ENCODE results near the gene CNPY3.
"Not testable (repeated sequence)": the region's sequence is repeated elsewhere in the genome, so short reads cannot be mapped to it uniquely, and the experiment has no call there.

CNPY3 gene

GRCh38 chr6:42928986-42929820 is at the start of gene CNPY3:
Gene CNPY3, plus strand, starts transcription at chr6:42929480. Its CDS starts 91 bp downstream, at chr6:42929571.
- DNase-seq: peak; percentile 95

DNA sequence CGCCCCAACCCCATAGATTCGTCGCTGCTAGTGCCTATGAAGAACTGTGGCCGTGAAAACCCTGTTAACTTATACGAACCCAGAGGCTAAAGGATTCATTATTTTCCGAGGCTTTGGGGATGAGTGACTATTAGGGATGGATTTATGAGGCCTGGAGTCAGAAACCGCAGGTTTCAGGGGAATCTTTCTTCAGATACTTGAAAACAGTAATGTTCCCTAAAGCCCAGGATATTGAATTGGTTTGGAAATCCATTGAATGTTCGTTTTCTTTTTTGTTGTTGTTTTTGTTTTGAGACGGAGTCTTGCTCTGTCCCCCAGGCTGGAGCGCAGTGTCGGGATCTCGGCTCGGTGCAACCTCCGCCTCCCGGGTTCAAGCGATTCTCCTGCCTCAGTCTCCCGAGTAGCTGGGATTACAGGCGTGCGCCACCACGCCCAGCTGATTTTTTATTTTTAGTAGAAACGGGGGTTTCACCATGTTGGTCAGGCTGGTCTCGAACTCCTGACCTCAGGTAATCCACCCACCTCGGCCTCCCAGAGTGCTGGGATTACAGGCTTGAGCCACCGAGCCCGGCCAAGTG is 49.0 kb upstream of the CNPY3 start:
- DNase-seq: not testable (repeated sequence)

DNA sequence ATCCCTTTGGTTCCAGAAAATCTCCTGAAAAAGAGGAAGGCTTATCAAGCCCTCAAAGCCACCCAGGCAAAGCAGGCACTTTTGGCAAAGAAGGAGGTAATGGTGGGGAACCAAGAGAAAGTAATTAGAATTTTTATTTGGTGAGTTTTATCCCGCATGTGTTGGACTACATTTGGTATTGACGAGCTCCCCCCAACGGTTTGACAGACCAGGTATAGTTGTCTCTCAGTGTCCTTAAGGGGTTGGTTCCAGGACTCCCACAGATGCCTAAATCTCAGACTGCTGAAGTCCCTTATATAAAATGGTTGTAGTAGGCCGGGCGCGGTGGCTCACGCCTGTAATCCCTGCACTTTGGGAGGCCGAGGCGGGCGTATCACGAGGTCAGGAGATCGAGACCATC is 48.4 kb upstream of the CNPY3 start:
- not testable (repeated sequence) for DNase-seq

GRCh38 chr6:42885702-42886101 is 43.6 kb upstream of the CNPY3 start:
- DNase-seq: no peak

DNA sequence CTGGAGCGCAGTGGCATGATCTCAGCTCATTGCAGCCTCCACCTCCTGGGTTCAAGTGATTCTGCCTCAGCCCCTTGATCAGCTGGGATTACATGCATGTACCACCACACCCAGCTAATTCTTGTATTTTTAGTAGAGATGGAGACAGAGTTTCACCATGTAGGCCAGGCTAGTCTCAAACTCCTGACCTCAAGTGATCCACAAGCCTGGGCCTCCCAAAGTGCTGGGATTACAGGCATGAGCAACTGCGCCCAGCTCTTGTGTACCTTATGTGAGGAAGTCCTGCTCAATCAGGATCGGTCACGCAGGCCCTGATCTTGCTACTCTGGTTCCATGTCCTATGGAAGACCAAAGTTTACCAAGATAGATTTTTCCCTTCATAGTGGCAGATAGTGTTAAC is 41.1 kb upstream of the CNPY3 start:
- DNase-seq: not testable (repeated sequence)

DNA sequence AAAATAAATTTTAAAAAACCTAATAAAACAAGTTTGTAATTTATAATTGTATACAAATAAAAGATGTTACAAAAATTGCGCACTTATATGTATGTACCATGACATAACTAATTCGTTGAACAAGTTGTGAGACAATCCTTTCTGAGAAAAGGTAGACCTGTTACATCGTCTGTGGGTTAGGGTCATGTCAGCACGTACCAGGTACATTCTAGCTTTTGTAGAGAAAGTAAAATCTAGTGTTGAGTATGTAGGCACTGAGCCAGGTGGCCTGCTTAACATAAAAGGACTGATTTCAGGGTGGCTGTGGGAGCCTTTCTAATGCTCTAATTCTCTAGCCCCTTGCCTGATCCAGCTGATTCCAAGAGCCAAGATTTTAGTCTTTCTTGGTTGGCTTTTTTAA is 39.5 kb upstream of the CNPY3 start:
- DNase-seq: no peak

GRCh38 chr6:42890311-42891198 is 38.7 kb upstream of the CNPY3 start:
- DNase-seq: peak; percentile 91

GRCh38 chr6:42891199-42891722 is 38.0 kb upstream of the CNPY3 start:
- DNase-seq: no peak

DNA sequence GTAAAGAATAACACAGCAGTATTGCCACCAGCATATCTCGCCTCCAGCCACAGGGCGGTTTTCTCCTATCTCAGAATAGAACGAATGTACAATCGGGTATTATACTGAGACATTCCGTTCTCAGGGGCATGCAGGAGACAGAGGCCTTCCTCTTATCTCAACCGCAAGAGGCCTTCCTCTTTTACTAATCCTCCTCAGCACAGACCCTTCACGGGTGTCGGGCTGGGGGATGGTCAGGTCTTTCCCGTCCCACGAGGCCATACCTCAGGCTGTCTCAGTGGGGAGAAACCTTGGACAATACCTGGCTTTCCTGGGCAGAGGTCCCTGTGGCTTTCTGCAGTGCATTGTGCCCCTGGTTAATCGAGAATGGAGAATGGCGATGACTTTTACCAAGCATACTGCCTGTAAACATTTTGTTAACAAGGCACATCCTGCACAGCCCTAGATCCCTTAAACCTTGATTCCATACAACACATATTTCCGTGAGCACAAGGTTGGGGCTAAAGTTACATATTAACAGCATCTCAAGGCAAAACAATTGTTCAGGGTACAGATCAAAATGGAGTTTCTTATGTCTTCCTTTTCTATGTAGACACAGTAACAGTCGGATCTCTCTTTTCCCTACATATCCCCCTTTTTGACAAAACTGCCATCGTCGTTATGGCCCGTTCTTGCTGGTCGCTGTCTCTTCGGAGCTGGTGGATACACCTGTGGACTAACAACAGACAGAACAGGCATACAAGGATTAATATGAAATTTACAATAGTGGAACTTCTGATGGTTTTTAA is 35.0 kb upstream of the CNPY3 start:
- not testable (repeated sequence) for DNase-seq

- DNase-seq: no peak
Observed at GRCh38 chr6:42896178-42896719, 33.0 kb upstream of the CNPY3 start.

GRCh38 chr6:42898891-42899361 is 30.4 kb upstream of the CNPY3 start:
- peak; percentile 44 for DNase-seq

DNA sequence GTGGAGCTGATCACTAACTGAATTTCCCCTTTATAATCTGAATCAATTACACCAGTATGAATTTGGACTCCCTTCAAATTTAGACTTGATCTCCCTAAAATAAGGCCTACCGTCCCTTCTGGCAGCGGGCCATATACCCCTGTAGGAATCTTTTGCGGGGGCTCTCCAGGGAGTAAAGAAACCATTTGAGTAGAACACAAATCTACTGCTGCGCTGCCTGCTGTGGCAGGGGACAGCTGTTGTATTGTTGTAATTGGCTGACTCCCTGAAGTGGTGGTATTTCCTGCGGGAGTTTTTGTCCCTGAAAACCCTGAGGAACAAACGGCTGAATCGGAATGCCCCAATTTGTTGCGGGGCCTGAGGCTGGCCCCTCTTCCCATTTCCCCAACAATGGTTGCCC is 29.4 kb upstream of the CNPY3 start:
- DNase-seq: no peak

DNA sequence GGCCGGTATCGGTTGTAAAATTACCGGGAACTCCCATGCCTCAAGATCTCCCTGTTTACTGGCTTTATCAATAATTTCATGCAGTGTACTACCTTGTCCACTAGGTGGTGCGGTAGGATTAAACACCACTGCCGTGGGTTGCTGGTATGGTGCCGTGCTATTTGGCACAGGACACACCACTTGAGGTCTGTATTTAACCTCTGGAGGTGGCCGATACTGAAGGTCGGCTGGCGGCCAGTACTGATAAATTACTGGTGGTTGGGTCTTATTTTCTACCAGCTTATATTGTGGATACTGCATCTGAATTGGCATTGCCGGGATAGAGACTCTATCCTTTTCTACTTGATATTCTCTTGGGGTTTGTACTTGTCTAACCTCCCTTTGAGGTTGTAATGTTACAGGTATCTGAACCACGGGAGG is 27.7 kb upstream of the CNPY3 start:
- DNase-seq: peak; percentile 49

GRCh38 chr6:42902429-42903263 is 26.6 kb upstream of the CNPY3 start:
- DNase-seq: not testable (repeated sequence)

DNA sequence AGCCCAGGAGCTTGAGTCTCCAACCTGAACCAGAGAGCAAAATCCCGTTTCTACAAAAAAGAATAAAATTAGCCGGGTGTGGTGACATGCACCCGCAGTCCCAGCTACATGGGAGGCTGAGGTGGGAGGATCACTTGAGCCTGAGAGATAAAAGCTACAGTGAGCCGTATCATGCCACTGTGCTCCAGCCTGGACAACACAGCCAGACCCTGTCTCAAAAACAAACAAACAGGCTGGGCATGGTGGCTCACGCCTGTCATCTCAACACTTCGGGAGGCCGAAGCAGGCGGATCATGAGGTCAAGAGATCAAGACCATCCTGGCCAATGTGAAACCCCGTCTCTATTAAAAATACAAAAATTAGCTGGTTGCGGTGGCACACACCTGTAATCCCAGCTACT is 24.8 kb upstream of the CNPY3 start:
- DNase-seq: no peak

DNA sequence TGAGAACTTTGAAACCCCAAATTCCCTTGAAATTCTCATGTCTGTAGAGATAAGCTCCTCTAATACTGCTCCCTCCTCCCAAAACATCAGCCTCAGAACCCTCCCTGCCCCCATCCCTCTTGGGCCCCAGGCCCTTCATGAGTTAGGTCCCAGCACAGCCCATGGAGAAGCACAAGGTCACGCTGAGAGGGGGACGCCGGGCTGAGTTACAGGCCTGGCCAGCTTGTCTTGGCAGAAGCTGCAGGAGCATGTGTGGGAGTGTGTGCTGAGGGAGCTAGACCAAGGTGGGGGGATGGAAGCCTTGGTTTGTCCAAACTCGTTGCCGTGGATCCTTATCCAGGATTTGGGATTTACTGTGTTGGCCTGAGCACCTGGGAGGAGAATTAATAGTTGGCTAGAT is 21.9 kb upstream of the CNPY3 start:
- no peak for DNase-seq

DNA sequence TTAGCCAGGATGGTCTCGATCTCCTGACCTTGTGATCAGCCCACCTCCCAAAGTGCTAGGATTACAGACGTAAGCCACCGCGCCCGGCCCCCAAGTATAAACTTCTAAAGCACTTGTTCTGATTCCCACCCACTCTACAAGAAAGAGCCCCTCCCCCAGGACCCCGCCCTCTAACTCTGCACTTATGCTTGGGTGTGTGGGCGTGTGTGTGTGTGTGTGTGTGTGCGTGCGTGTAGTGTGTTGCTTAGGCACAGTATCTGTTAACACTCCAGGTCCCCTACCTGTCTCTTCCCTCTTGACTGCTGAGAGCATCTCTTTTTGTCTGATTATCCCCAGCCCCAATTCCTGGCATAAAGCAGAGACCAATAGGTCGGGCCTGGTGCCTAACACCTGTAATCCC is 19.4 kb upstream of the CNPY3 start:
- DNase-seq: no peak

GRCh38 chr6:42911171-42912021 is 17.9 kb upstream of the CNPY3 start:
- no peak for DNase-seq

- no peak for DNase-seq
Observed at GRCh38 chr6:42914546-42914945, 14.7 kb upstream of the CNPY3 start.

GRCh38 chr6:42915732-42916131 is 13.5 kb upstream of the CNPY3 start, which contains the start of gene PTCRA:
Gene PTCRA, plus strand, starts transcription at chr6:42916053. Its CDS starts 17 bp downstream, at chr6:42916070.
- no peak for DNase-seq

All from stimulated activated naive CD4-positive, alpha-beta T cell treated with Interleukin-2 at 50 U/mL for 16 hours (primary cell).